SJCRH30 (cell line): Measurements from ENCODE around the gene TSPY10. TPM values are rescaled to one million over a fixed set of nuclear protein-coding genes. Genes with fewer than 3 reads are reported as not detected.
"Not testable (repeated sequence)": the region's sequence is repeated elsewhere in the genome, so short reads cannot be mapped to it uniquely, and the experiment has no call there.

Source experiments
- DNase-seq, 2 experiments: peaks; one replicate each; pipeline ENCODE4 v3.0.0-alpha.2; 2015 to 2020
- H3K27ac ChIP-seq: fragments of 250-450 bp; sonication (Bioruptor Pico); 2 replicates; pipeline ENCODE4 v1.5.1; 2020; ENCODE audit warnings: mild to moderate bottlenecking, moderate library complexity
- H3K27me3 ChIP-seq: fragments of 250-450 bp; sonication (Bioruptor Pico); 2 replicates; pipeline ENCODE4 v1.5.1; 2020; ENCODE audit warnings: mild to moderate bottlenecking, moderate library complexity
- H3K36me3 ChIP-seq: fragments of 250-450 bp; sonication (Bioruptor Pico); 2 replicates; pipeline ENCODE4 v1.5.1; 2020; ENCODE audit warnings: mild to moderate bottlenecking, moderate library complexity
- H3K4me1 ChIP-seq: fragments of 250-450 bp; sonication (Bioruptor Pico); 2 replicates; pipeline ENCODE4 v1.5.1; 2020; ENCODE audit warnings: mild to moderate bottlenecking, moderate library complexity
- H3K4me3 ChIP-seq: fragments of 250-450 bp; sonication (Bioruptor Pico); 2 replicates; pipeline ENCODE4 v1.5.1; 2020; ENCODE audit warnings: mild to moderate bottlenecking, moderate library complexity
- H3K9me3 ChIP-seq: fragments of 250-450 bp; sonication (Bioruptor Pico); replicated peaks from 2 replicates; pipeline ENCODE4 v1.5.1; 2020; ENCODE audit warnings: mild to moderate bottlenecking, moderate library complexity
- total RNA-seq: library from RNA; depleted of rRNA; stranded (reverse); fragments of >200 nt; shearing (Covaris generic); gene quantifications from 2 replicates; pipeline ENCODE4 v1.2.3, GENCODE V29; 2014; rRNA removed

The TSPY10 gene, protein sequence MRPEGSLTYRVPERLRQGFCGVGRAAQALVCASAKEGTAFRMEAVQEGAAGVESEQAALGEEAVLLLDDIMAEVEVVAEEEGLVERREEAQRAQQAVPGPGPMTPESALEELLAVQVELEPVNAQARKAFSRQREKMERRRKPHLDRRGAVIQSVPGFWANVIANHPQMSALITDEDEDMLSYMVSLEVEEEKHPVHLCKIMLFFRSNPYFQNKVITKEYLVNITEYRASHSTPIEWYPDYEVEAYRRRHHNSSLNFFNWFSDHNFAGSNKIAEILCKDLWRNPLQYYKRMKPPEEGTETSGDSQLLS
- not detected in 2 replicates for total RNA-seq

DNA sequence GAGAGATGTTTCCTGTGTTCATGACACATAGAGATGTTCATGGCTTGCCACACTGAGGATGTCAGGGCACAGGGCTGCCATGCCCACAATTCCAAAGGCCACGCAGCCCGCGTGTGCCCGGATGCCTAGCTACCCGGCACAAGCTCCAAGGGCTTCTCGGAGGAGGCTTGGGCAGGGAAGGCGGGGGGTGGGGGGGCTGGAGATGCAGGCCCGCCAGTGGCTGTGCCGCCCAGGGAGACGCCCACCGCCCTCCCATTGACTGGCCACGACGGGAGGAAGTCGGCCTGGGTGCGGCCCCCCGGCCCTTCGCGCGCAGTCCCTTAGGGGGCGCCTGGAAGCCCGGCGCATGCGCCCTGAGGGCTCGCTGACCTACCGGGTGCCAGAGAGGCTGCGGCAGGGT, at the start of gene TSPY10:
TSPY10 (plus strand) TSS at position 301 of the 400 bp plus-strand sequence; CDS start at position 347, 46 bp downstream.
- H3K27ac ChIP-seq, DNase-seq, H3K4me3 ChIP-seq, H3K9me3 ChIP-seq, H3K27me3 ChIP-seq, H3K4me1 ChIP-seq, H3K36me3 ChIP-seq: not testable (repeated sequence)

DNA sequence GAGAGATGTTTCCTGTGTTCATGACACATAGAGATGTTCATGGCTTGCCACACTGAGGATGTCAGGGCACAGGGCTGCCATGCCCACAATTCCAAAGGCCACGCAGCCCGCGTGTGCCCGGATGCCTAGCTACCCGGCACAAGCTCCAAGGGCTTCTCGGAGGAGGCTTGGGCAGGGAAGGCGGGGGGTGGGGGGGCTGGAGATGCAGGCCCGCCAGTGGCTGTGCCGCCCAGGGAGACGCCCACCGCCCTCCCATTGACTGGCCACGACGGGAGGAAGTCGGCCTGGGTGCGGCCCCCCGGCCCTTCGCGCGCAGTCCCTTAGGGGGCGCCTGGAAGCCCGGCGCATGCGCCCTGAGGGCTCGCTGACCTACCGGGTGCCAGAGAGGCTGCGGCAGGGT, 40.7 kb upstream of the TSPY10 start, which contains the start of gene TSPY9:
TSPY9 (plus strand) TSS at position 301 of the 400 bp plus-strand sequence; CDS start at position 347, 46 bp downstream.
- not testable (repeated sequence) for H3K4me3 ChIP-seq, H3K27ac ChIP-seq, H3K9me3 ChIP-seq, DNase-seq, H3K27me3 ChIP-seq, H3K4me1 ChIP-seq, H3K36me3 ChIP-seq

DNA sequence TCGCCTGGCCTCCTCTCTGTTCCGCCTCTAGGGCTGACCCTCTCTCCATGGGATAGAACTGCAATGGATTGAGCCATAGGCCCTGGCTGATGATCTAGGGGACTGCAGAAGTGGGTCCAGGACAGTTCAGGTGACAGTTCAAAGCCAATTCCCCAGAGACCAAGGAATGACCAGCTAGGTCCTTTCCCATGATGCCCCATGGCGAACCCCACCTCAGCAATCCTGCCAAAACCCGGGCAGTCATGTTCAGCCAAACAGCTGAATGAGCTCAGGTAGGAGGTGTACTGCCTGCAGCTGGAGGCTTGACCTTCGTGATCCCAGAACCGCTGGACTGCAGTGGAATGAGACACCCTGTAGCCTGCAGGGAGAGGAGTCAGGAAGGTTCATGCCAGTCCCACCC, 23.3 kb upstream of the TSPY10 start:
- H3K4me1 ChIP-seq, H3K4me3 ChIP-seq, H3K27ac ChIP-seq, H3K36me3 ChIP-seq, H3K9me3 ChIP-seq, H3K27me3 ChIP-seq, DNase-seq: not testable (repeated sequence)

DNA sequence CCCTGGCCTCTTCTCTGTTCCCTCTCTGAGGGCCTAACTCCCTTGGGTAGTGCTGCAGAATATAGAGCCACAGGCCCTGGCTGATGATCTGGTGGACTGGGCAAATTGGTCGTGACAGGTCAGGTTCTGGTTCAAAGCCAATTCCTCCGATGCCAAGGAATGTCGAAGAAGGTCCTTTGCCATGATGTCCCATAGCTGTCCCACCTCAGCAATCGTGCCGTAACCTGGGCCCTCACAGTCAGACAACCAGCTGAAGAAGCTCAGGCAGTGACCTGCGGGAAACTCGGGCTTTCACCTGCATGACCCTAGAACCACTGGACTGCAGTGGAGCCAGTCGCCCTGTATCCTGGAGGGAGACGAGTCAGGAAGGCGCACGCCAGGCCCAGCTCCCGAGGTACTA, 11.4 kb upstream of the TSPY10 start:
- not testable (repeated sequence) for H3K27me3 ChIP-seq, H3K4me1 ChIP-seq, H3K36me3 ChIP-seq, H3K4me3 ChIP-seq, H3K27ac ChIP-seq, DNase-seq, H3K9me3 ChIP-seq

Other genes with a start within 250 kb of the TSPY10 start
- not detected in 2 replicates for gene TSPY4, start 190.4 kb upstream of the TSPY10 start, total RNA-seq
- gene TSPY8, start 170.1 kb upstream of the TSPY10 start, total RNA-seq = not detected in 2 replicates
- gene TSPY3, start 129.5 kb upstream of the TSPY10 start, total RNA-seq = not detected in 2 replicates
- not detected in 2 replicates for gene TSPY1, start 60.9 kb upstream of the TSPY10 start, total RNA-seq
- not detected in 2 replicates for gene TSPY9, start 40.6 kb upstream of the TSPY10 start, total RNA-seq